H1 (cell line): Measurements from ENCODE around the gene HACD2. TPM values are rescaled to one million over a fixed set of nuclear protein-coding genes. Genes with fewer than 3 reads are reported as not detected.

Source experiments
- polyA plus RNA-seq, 7 experiments: library from polyadenylated mRNA; depleted of rRNA in 3 of 7; stranded (reverse) in 5 of 7; unstranded in 2 of 7; fragments of >200 nt in 5 of 7; fragments of 200-250 nt in 2 of 7; gene quantifications; 1 replicate in 5 of 7; 2 replicates in 1 of 7; 4 replicates in 1 of 7; pipeline versions ENCODE4 v1.2.1 to v1.2.3, GENCODE V29; 2011 to 2013; ENCODE audit warnings: missing spikeins in 2 of 7, mixed read lengths in 2 of 7
- total RNA-seq: library from RNA; stranded (reverse); fragmentation: NEBNext Ultra II Directional; extraction: Animal tissue kit (Norgen Biotek cat#: 25700); gene quantifications from 2 replicates; pipeline ENCODE4 v1.2.1, GENCODE V29; 2021

Gene HACD2
- total and polyA plus RNA-seq, 2 of the 8 experiments (the other 6 are each of a cell fraction or from before 2014, with no cell fraction given): 24.9 to 31.2 TPM

Other genes with a start within 250 kb of the HACD2 start
- gene ADCY5, start 136.0 kb downstream of the HACD2 start, total RNA-seq: 18.5 and 18.9 TPM in 2 replicates
- gene ADCY5, start 136.0 kb downstream of the HACD2 start, polyA plus RNA-seq (2011; rRNA removed): 40.8 and 48.9 TPM in 2 replicates